Panc1 (cell line): ENCODE measurements around the gene DHRS12. TPM values are rescaled to one million over a fixed set of nuclear protein-coding genes. Genes with fewer than 3 reads are reported as not detected.

Experiments used
- ATAC-seq: fragments of 200-7000 bp; cut with Tn5 transposase; 2 replicates; pipeline ENCODE4 v1.9.1; 2020; ENCODE audit warnings: mild to moderate bottlenecking, moderate library complexity
- BruUV-seq: library from RNA; stranded (reverse); fragments of 400-500 nt; replicated peaks from 2 replicates; lab custom pipeline; 2021; lab: Mats Ljungman, UMichigan
- CTCF ChIA-PET: fragments of 300-600 bp; sonication (Branson Sonifier 250); formaldehyde crosslinking; loops from one replicate; lab custom pipeline; 2022; ENCODE audit warnings: antibody characterized with exemption; lab: Charles Lee
- POLR2A ChIA-PET: fragments of 300-600 bp; sonication (Branson Sonifier 250); formaldehyde crosslinking; loops from one replicate; lab custom pipeline; 2022; ENCODE audit warnings: antibody characterized with exemption; lab: Charles Lee
- DNase-seq: peaks from one replicate; pipeline ENCODE4 v3.0.0-alpha.2; 2010; ENCODE audit warnings: low read depth, low spot score
- H3K27ac ChIP-seq: 2 replicates; pipeline ENCODE4 v1.5.1; 2011; ENCODE audit warnings: mild to moderate bottlenecking, low read length, inconsistent platforms
- H3K27me3 ChIP-seq: fragments of 200-500 bp; sonication (Bioruptor generic); 2 replicates; pipeline ENCODE4 v1.6.0; 2014; ENCODE audit warnings: low read length, inconsistent platforms; ENCODE audit not compliant: control insufficient read depth, insufficient read depth
- H3K36me3 ChIP-seq: fragments of 200-500 bp; sonication (Bioruptor generic); 2 replicates; pipeline ENCODE4 v1.5.1; 2014; ENCODE audit warnings: inconsistent platforms, mild to moderate bottlenecking, low read length, moderate library complexity; ENCODE audit not compliant: control insufficient read depth, insufficient read depth
- H3K4me1 ChIP-seq: 2 replicates; pipeline ENCODE4 v1.5.1; 2011; ENCODE audit warnings: inconsistent platforms, mild to moderate bottlenecking, low read length, moderate library complexity; ENCODE audit not compliant: control insufficient read depth, insufficient read depth
- H3K4me3 ChIP-seq, 2 experiments: 2 replicates each; pipeline ENCODE4 v1.5.1; 2011 to 2012; ENCODE audit warnings: low read depth in 2 of 2, low read length in 2 of 2, mild to moderate bottlenecking in 2 of 2, inconsistent platforms in 1 of 2, moderate library complexity in 1 of 2
- H3K9me3 ChIP-seq: fragments of 200-500 bp; sonication (Bioruptor generic); 2 replicates; pipeline ENCODE4 v1.5.1; 2014; ENCODE audit warnings: low read depth, mild to moderate bottlenecking, inconsistent platforms, low read length, moderate library complexity; ENCODE audit not compliant: control insufficient read depth, insufficient read depth
- CTCF ChIP-seq: fragments of 450-650 bp; IDR thresholded peaks from 2 replicates; pipeline ENCODE4 v1.5.1; 2017; ENCODE audit warnings: mild to moderate bottlenecking
- POLR2AphosphoS5 ChIP-seq: IDR thresholded peaks from 2 replicates; pipeline ENCODE4 v1.6.1; 2012; ENCODE audit warnings: mild to moderate bottlenecking, low read depth, low read length, moderate library complexity
- REST ChIP-seq, 2 experiments: IDR thresholded peaks; 2 replicates each; pipeline ENCODE4 v1.6.1; 2011 to 2012; ENCODE audit warnings: low read depth in 2 of 2, control low read depth in 1 of 2, low read length in 1 of 2, mild to moderate bottlenecking in 1 of 2, moderate library complexity in 1 of 2; ENCODE audit not compliant: insufficient read depth in 1 of 2
- SIN3A ChIP-seq: IDR thresholded peaks from 2 replicates; pipeline ENCODE4 v1.6.1; 2012; ENCODE audit warnings: low read depth, mild to moderate bottlenecking, low read length, moderate library complexity, borderline replicate concordance; ENCODE audit not compliant: insufficient read depth
- in situ Hi-C: cut with HindIII; loops from 2 replicates; pipeline ENCODE4 v1.10.0; 2016; ENCODE audit warnings: low sequenced_read_pairs, low pct_unique_long_range_greater_than_20kb
- intact Hi-C: fragments of 100-400 bp; cut with micrococcal nuclease; formaldehyde crosslinking; loops from one replicate; pipeline ENCODE4 v1.10.0; 2022; ENCODE audit not compliant: unreplicated experiment
- total RNA-seq: library from RNA; stranded (reverse); gene quantifications from one replicate; pipeline ENCODE4 v1.2.1, GENCODE V29; 2021; ENCODE audit not compliant: unreplicated experiment

The DHRS12 gene
- total RNA-seq, 1 experiment from 2014 or later, result 10.7 TPM

GRCh38 chr13:51781246-51782022 lies 22.5 kb downstream of the DHRS12 start:
- CTCF ChIA-PET, result no interaction called here
- BruUV-seq, result no TSS peak
- intact Hi-C loops, result no loop called here

GRCh38 chr13:51780099-51780498 lies 23.9 kb downstream of the DHRS12 start:
- DNase-seq (no peak), ATAC-seq (no peak)
- intact Hi-C loops, result no loop called here
- TF ChIP-seq REST (IDR thresholded peaks at IDR 0.05; ENCODE audit: insufficient read depth in 1 of 2, low read depth in 2 of 2, low read length in 1 of 2) (no peak), CTCF (no peak), SIN3A (no peak), POLR2AphosphoS5 (no peak)
- ChIA-PET CTCF (no interaction called here), POLR2A (no interaction called here)
- Histone ChIP-seq H3K27ac (no peak overlapping the region), H3K27me3 (no peaks in the 10 kb centered on the region), H3K4me1 (no peaks in the 10 kb centered on the region), H3K36me3 (no peaks in the 10 kb centered on the region), H3K4me3 (no peak overlapping the region), H3K9me3 (no peaks in the 10 kb centered on the region)
- in situ Hi-C loops, result no loop called here
- no TSS peak for BruUV-seq

More at GRCh38 chr13:51781246-51782022, 22.5 kb downstream of the DHRS12 start:
- H3K27ac ChIP-seq, result no peak overlapping the region
- ATAC-seq (peak; percentile 76), DNase-seq (no peak)
- H3K27me3 ChIP-seq, result no peaks in the 10 kb centered on the region
- H3K4me3 ChIP-seq, result no peak overlapping the region
- TF ChIP-seq CTCF (peak; percentile 35), REST (IDR thresholded peaks at IDR 0.05; ENCODE audit: insufficient read depth in 1 of 2, low read depth in 2 of 2, low read length in 1 of 2) (no peak), SIN3A (no peak)
- POLR2A ChIA-PET, result no interaction called here
- H3K9me3 ChIP-seq, result no peaks in the 10 kb centered on the region
- no peaks in the 10 kb centered on the region for H3K4me1 ChIP-seq
- in situ Hi-C loops, result no loop called here
- H3K36me3 ChIP-seq, result no peaks in the 10 kb centered on the region
